OCI-LY7 (cell line): ENCODE results near the gene ROR2. TPM values are rescaled to one million over a fixed set of nuclear protein-coding genes. Genes with fewer than 3 reads are reported as not detected.

ENCODE experiments used
- BruUV-seq: library from RNA; stranded (reverse); fragments of 400-500 nt; replicated peaks from 2 replicates; lab custom pipeline; 2021; lab: Mats Ljungman, UMichigan
- CTCF ChIA-PET: fragments of 300-600 bp; sonication (Branson Sonifier 250); formaldehyde crosslinking; loops from one replicate; lab custom pipeline; 2022; ENCODE audit warnings: antibody characterized with exemption; ENCODE audit not compliant: unreplicated experiment; lab: Charles Lee
- POLR2A ChIA-PET: fragments of 300-600 bp; sonication (Branson Sonifier 250); formaldehyde crosslinking; loops from one replicate; lab custom pipeline; 2022; ENCODE audit warnings: antibody characterized with exemption; lab: Charles Lee
- DNase-seq: peaks from one replicate; pipeline ENCODE4 v3.0.0-alpha.2; 2015; ENCODE audit warnings: low spot score
- H2AFZ ChIP-seq: fragments of 200-600 bp; sonication (generic), shearing (Covaris generic); 2 replicates; pipeline ENCODE4 v1.6.1; 2014; ENCODE audit warnings: mild to moderate bottlenecking, antibody characterized with exemption, low read length, moderate library complexity
- H3K27ac ChIP-seq: fragments of 200-600 bp; sonication (generic); 2 replicates; pipeline ENCODE4 v1.5.1; 2014; ENCODE audit warnings: mixed run types, low read depth, mild to moderate bottlenecking, moderate library complexity, low read length, inconsistent platforms; ENCODE audit not compliant: poor library complexity, severe bottlenecking
- H3K36me3 ChIP-seq: fragments of 200-600 bp; sonication (generic); 2 replicates; pipeline ENCODE4 v1.6.1; 2014; ENCODE audit warnings: mild to moderate bottlenecking, antibody characterized with exemption, low read length, moderate library complexity, mixed read lengths; ENCODE audit not compliant: insufficient read depth
- H3K4me1 ChIP-seq: fragments of 200-600 bp; sonication (generic); 2 replicates; pipeline ENCODE4 v1.5.1; 2014; ENCODE audit warnings: mild to moderate bottlenecking, low read length; ENCODE audit not compliant: insufficient read depth, poor library complexity, severe bottlenecking
- H3K4me2 ChIP-seq: fragments of 200-600 bp; sonication (generic); 2 replicates; pipeline ENCODE4 v1.6.1; 2014; ENCODE audit warnings: mild to moderate bottlenecking, low read length
- H3K4me3 ChIP-seq: fragments of 200-600 bp; sonication (generic); 2 replicates; pipeline ENCODE4 v1.5.1; 2014; ENCODE audit warnings: mild to moderate bottlenecking, low read depth, low read length; ENCODE audit not compliant: poor library complexity, severe bottlenecking
- H3K79me2 ChIP-seq: fragments of 200-600 bp; sonication (generic); 2 replicates; pipeline ENCODE4 v1.6.1; 2016; ENCODE audit warnings: low read depth, mild to moderate bottlenecking, low read length, moderate library complexity, mixed read lengths; ENCODE audit not compliant: insufficient read depth
- H3K9me2 ChIP-seq: fragments of 200-600 bp; sonication (generic); 2 replicates; pipeline ENCODE4 v1.6.1; 2016; ENCODE audit warnings: mild to moderate bottlenecking, low read length, mixed read lengths; ENCODE audit not compliant: insufficient read depth
- H3K9me3 ChIP-seq: fragments of 200-600 bp; sonication (generic); 2 replicates; pipeline ENCODE4 v1.6.1; 2014; ENCODE audit warnings: mild to moderate bottlenecking, mixed run types, low read length, mixed read lengths
- H4K20me1 ChIP-seq: fragments of 200-600 bp; sonication (generic); 2 replicates; pipeline ENCODE4 v1.6.1; 2014; ENCODE audit warnings: mild to moderate bottlenecking, antibody characterized with exemption, low read length, moderate library complexity, mixed read lengths; ENCODE audit not compliant: insufficient read depth
- CTCF ChIP-seq: fragments of 200-600 bp; sonication (generic); conservative IDR thresholded peaks from 2 replicates; pipeline ENCODE4 v1.5.1; 2014; ENCODE audit warnings: mild to moderate bottlenecking, antibody characterized with exemption, low read length, moderate library complexity, mixed read lengths
- EZH2phosphoT487 ChIP-seq: fragments of 200-600 bp; sonication (generic); IDR thresholded peaks from 2 replicates; pipeline ENCODE4 v1.6.1; 2018; ENCODE audit warnings: low read depth, borderline replicate concordance, mild to moderate bottlenecking, mixed run types, antibody characterized with exemption, low read length, moderate library complexity, mixed read lengths
- intact Hi-C: fragments of 100-400 bp; cut with micrococcal nuclease; formaldehyde crosslinking; loops from one replicate; pipeline ENCODE4 v1.10.0; 2022; ENCODE audit not compliant: unreplicated experiment
- total RNA-seq, 2 experiments: library from RNA; depleted of rRNA in 1 of 2; stranded (reverse); fragments of >200 nt in 1 of 2; shearing (Covaris generic) in 1 of 2; gene quantifications; 2 replicates each; pipeline ENCODE4 v1.2.3, GENCODE V29; 2014 to 2022

Gene ROR2
- total RNA-seq, 2 experiments from 2014 or later, result 0.10 to 0.19 TPM

DNA sequence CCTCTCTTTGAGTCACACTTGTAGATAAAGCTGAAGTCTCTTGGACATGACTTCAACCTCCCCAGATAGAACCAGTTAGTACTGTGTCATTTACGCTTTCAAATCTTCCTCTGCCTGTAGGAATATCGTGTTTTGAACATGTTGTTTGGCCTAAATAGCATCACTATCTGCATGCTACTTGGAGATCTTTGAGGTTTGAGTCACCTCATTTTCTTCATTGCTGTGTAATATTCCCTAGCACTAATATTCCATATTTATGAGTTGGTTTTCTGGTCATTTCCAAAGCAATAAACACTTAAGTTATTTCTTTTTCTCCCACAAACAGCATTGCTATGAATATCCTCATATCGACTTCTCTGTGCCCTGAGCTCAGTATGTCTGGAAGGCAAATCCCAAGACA, 100.3 kb downstream of the ROR2 start:
- Histone ChIP-seq H3K4me1 (no peaks in the 10 kb centered on the region), H2AFZ (no peak overlapping the region), H3K36me3 (no peaks in the 10 kb centered on the region), H3K9me2 (no peaks in the 10 kb centered on the region), H3K4me3 (no peak overlapping the region), H3K27ac (no peak overlapping the region), H3K9me3 (no peaks in the 10 kb centered on the region), H3K4me2 (no peak overlapping the region), H3K79me2 (no peaks in the 10 kb centered on the region), H4K20me1 (no peaks in the 10 kb centered on the region)
- intact Hi-C loops, result loop anchor here (10.0 kb wide), 1 partner anchor 65 kb away; no protein-coding TSS in a partner anchor
- BruUV-seq, result no TSS peak
- POLR2A ChIA-PET, result no interaction called here
- CTCF ChIA-PET, result no interaction called here
- TF ChIP-seq CTCF (no peak), EZH2phosphoT487 (no peak)
- no peak for DNase-seq

DNA sequence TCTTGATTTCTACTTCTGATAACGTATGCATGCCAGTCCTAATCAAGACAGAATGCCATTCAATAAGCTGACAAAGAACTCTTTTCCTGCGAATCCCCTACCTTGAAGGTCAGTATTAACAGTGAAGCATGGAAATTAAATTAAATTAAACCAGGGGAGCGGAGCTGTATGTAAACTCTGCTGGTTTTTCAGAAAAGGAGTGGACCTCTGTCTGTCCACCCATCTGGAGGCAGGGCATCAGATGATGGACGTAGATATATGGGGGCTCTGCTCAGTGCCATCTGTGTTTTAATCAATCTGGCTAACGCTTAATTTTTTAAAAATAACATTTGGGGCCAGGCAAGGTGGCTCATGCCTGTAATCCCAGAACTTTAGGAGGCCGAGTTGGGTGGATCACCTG, 101.9 kb downstream of the ROR2 start:
- H2AFZ ChIP-seq, result no peak overlapping the region
- H3K27ac ChIP-seq, result no peak overlapping the region
- H4K20me1 ChIP-seq, result no peaks in the 10 kb centered on the region
- H3K79me2 ChIP-seq, result no peaks in the 10 kb centered on the region
- no peak for TF ChIP-seq EZH2phosphoT487
- TF ChIP-seq CTCF, result no peak
- H3K4me3 ChIP-seq, result no peak overlapping the region
- no TSS peak for BruUV-seq
- no peaks in the 10 kb centered on the region for H3K9me2 ChIP-seq
- intact Hi-C loops, result loop anchor here (10.0 kb wide), 1 partner anchor 67 kb away; no protein-coding TSS in a partner anchor
- DNase-seq, result no peak
- H3K36me3 ChIP-seq, result no peaks in the 10 kb centered on the region
- POLR2A ChIA-PET, result no interaction called here
- no peak overlapping the region for H3K4me2 ChIP-seq
- CTCF ChIA-PET, result no interaction called here
- H3K9me3 ChIP-seq, result no peaks in the 10 kb centered on the region
- no peaks in the 10 kb centered on the region for H3K4me1 ChIP-seq

DNA sequence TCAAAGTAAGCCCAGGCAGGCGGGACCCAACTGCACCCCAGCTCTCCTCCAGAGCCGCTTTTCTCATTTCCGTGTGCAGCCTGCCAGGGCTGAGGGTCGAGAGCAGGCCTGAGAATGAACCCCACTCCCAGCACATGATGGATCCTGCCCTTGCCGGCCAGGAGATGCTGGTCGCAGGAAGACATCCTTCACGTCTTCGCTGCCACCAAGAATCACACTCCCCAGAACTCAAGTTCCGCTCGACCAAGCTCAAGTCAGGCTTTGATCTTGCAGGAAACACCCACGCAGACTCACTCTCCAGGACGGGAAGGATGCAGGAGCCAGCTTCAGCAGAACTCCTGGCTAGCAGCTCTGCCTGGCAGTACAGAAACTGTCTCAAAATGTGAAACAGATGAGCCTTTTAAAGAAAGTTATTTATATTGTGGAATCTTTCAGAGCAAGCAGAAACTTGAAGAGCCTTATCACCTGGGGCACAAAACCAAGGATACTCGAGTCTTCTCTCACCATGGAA, 102.4 kb downstream of the ROR2 start:
- Histone ChIP-seq H3K9me2 (no peaks in the 10 kb centered on the region), H3K79me2 (no peaks in the 10 kb centered on the region), H2AFZ (no peak overlapping the region), H3K27ac (no peak overlapping the region), H3K4me2 (no peak overlapping the region), H3K4me1 (no peaks in the 10 kb centered on the region), H4K20me1 (no peaks in the 10 kb centered on the region), H3K36me3 (no peaks in the 10 kb centered on the region), H3K9me3 (no peaks in the 10 kb centered on the region), H3K4me3 (no peak overlapping the region)
- ChIA-PET CTCF (no interaction called here), POLR2A (no interaction called here)
- TF ChIP-seq EZH2phosphoT487, result no peak
- TF ChIP-seq CTCF, result no peak
- intact Hi-C loops, result loop anchor here (10.0 kb wide), 1 partner anchor 67 kb away; no protein-coding TSS in a partner anchor
- BruUV-seq, result no TSS peak
- DNase-seq, result no peak
